Neural progenitor cell (in vitro differentiated cells): Measurements from ENCODE around the gene TFE3.

Experiments used
- CTCF ChIP-seq: fragments of 200-600 bp; sonication (generic); IDR thresholded peaks from 2 replicates; pipeline ENCODE4 v1.5.1; 2017; ENCODE audit warnings: antibody characterized with exemption, mild to moderate bottlenecking
- EZH2 ChIP-seq: fragments of 200-600 bp; sonication (generic); IDR thresholded peaks from 2 replicates; pipeline ENCODE4 v1.6.1; 2017; ENCODE audit warnings: antibody characterized with exemption, mild to moderate bottlenecking, moderate library complexity
- EZH2phosphoT487 ChIP-seq: fragments of 200-600 bp; sonication (generic); IDR thresholded peaks from 2 replicates; pipeline ENCODE4 v1.6.1; 2017; ENCODE audit warnings: antibody characterized with exemption

- TF ChIP-seq CTCF (no peak), EZH2 (no peak), EZH2phosphoT487 (no peak)
These were observed 29.5 kb upstream of the TFE3 start for GRCh38 chrX:49072712-49073095.
